PC-3 (cell line): ENCODE data around the gene GZMH. TPM values are rescaled to one million over a fixed set of nuclear protein-coding genes. Genes with fewer than 3 reads are reported as not detected.
A peak's percentile ranks its signal among the peaks of the same experiment; 100 is the strongest.

Experiments used
- ATAC-seq: fragments of 200-7000 bp; cut with Tn5 transposase; 2 replicates; pipeline ENCODE4 v1.9.1; 2020; ENCODE audit warnings: mild to moderate bottlenecking, moderate library complexity
- BruUV-seq: library from RNA; stranded (reverse); fragments of 400-500 nt; replicated peaks from 2 replicates; lab custom pipeline; 2021; lab: Mats Ljungman, UMichigan
- CTCF ChIA-PET: fragments of 300-600 bp; sonication (Branson Sonifier 250); formaldehyde crosslinking; loops from one replicate; lab custom pipeline; 2022; ENCODE audit warnings: antibody characterized with exemption; lab: Charles Lee
- POLR2A ChIA-PET: fragments of 300-600 bp; sonication (Branson Sonifier 250); formaldehyde crosslinking; loops from one replicate; lab custom pipeline; 2022; ENCODE audit warnings: antibody characterized with exemption; ENCODE audit not compliant: unreplicated experiment; lab: Charles Lee
- DNase-seq: peaks from one replicate; pipeline ENCODE4 v3.0.0-alpha.2; 2015
- H2AFZ ChIP-seq: fragments of 300-600 bp; sonication (generic); 2 replicates; pipeline ENCODE4 v1.6.0; 2016; ENCODE audit warnings: antibody characterized with exemption, low read length
- H3F3A ChIP-seq: fragments of 300-600 bp; sonication (generic); one replicate; pipeline ENCODE4 v1.6.0; 2017; ENCODE audit warnings: antibody characterized with exemption, low read length, control low read depth, mild to moderate bottlenecking; ENCODE audit not compliant: unreplicated experiment
- H3K27ac ChIP-seq: fragments of 300-600 bp; sonication (generic); 2 replicates; pipeline ENCODE4 v1.5.1; 2016; ENCODE audit warnings: mild to moderate bottlenecking, low read length
- H3K27me3 ChIP-seq: fragments of 300-600 bp; sonication (generic); 2 replicates; pipeline ENCODE4 v1.6.1; 2016; ENCODE audit warnings: low read length, mixed read lengths
- H3K36me3 ChIP-seq: fragments of 300-600 bp; sonication (generic); 2 replicates; pipeline ENCODE4 v1.6.1; 2016; ENCODE audit warnings: low read depth, mixed run types, low read length, mixed read lengths
- H3K4me1 ChIP-seq: fragments of 300-600 bp; sonication (generic); 2 replicates; pipeline ENCODE4 v1.5.1; 2016; ENCODE audit warnings: low read length; ENCODE audit not compliant: insufficient read depth
- H3K4me2 ChIP-seq: fragments of 300-600 bp; sonication (generic); 2 replicates; pipeline ENCODE4 v1.6.0; 2016; ENCODE audit warnings: low read length
- H3K4me3 ChIP-seq: fragments of 300-600 bp; sonication (generic); 2 replicates; pipeline ENCODE4 v1.5.1; 2016; ENCODE audit warnings: mild to moderate bottlenecking, low read length, mixed read lengths
- H3K79me2 ChIP-seq: fragments of 300-600 bp; sonication (generic); 2 replicates; pipeline ENCODE4 v1.6.1; 2017; ENCODE audit warnings: low read length, mixed read lengths
- H3K9ac ChIP-seq: fragments of 300-600 bp; sonication (generic); 2 replicates; pipeline ENCODE4 v1.6.0; 2016; ENCODE audit warnings: mild to moderate bottlenecking, low read length
- H3K9me2 ChIP-seq: fragments of 300-600 bp; sonication (generic); replicated peaks from 2 replicates; pipeline ENCODE4 v1.6.1; 2016; ENCODE audit warnings: mixed run types, low read length, mixed read lengths
- H3K9me3 ChIP-seq: fragments of 300-600 bp; sonication (generic); 2 replicates; pipeline ENCODE4 v1.6.1; 2016; ENCODE audit warnings: low read length, mixed read lengths
- H4K20me1 ChIP-seq: fragments of 300-600 bp; sonication (generic); 2 replicates; pipeline ENCODE4 v1.6.1; 2016; ENCODE audit warnings: low read length, mixed read lengths
- CTCF ChIP-seq: fragments of 300-600 bp; sonication (generic); conservative IDR thresholded peaks from 2 replicates; pipeline ENCODE4 v1.5.1; 2017; ENCODE audit warnings: antibody characterized with exemption, low read depth, mild to moderate bottlenecking, low read length
- EZH2 ChIP-seq: fragments of 300-600 bp; sonication (generic); IDR thresholded peaks from one replicate; pipeline ENCODE4 v1.6.1; 2017; ENCODE audit warnings: antibody characterized with exemption, mild to moderate bottlenecking, low read length; ENCODE audit not compliant: unreplicated experiment
- EZH2phosphoT487 ChIP-seq: fragments of 300-600 bp; sonication (generic); IDR thresholded peaks from 2 replicates; pipeline ENCODE4 v1.6.1; 2018; ENCODE audit warnings: mild to moderate bottlenecking, antibody characterized with exemption, low read length, borderline replicate concordance
- intact Hi-C: fragments of 100-400 bp; cut with micrococcal nuclease; formaldehyde crosslinking; loops from 2 replicates; pipeline ENCODE4 v1.9.0; 2023
- total RNA-seq: library from RNA; depleted of rRNA; stranded (reverse); fragments of >200 nt; gene quantifications from 2 replicates; pipeline ENCODE4 v1.2.3, GENCODE V29; 2014; rRNA removed

Gene GZMH
- total RNA-seq, 1 experiment from 2014 or later, result not detected

GRCh38 chr14:24556756-24557155 is 52.7 kb downstream of the GZMH start:
- H3K27ac ChIP-seq, result no peak overlapping the region
- H3K36me3 ChIP-seq, result no peaks in the 10 kb centered on the region
- H3K79me2 ChIP-seq, result no peaks in the 10 kb centered on the region
- ChIA-PET POLR2A (no interaction called here), CTCF (no interaction called here)
- intact Hi-C loops, result no loop called here
- H3K9ac ChIP-seq, result no peak overlapping the region
- no peaks in the 10 kb centered on the region for H3K4me1 ChIP-seq
- H3F3A ChIP-seq, result no peaks in the 10 kb centered on the region
- ATAC-seq (no peak), DNase-seq (peak; percentile 35)
- no TSS peak for BruUV-seq
- no peak overlapping the region for H3K4me3 ChIP-seq
- TF ChIP-seq CTCF (no peak), EZH2 (no peak), EZH2phosphoT487 (no peak)
- H4K20me1 ChIP-seq, result no peaks in the 10 kb centered on the region
- peaks cover 8% of the 10 kb centered on the region; the same call in 1 of the 2 replicates for H3K27me3 ChIP-seq
- H3K9me2 ChIP-seq, result no peaks in the 10 kb centered on the region
- H2AFZ ChIP-seq, result no peak overlapping the region
- H3K9me3 ChIP-seq, result no peaks in the 10 kb centered on the region
- H3K4me2 ChIP-seq, result no peak overlapping the region

Other genes starting within 250 kb of the GZMH start
- 11.5 and 15.1 TPM in 2 replicates for gene NFATC4, start 241.5 kb downstream of the GZMH start, total RNA-seq
- 2.7 and 3.1 TPM in 2 replicates for gene NYNRIN, start 210.7 kb downstream of the GZMH start, total RNA-seq
- gene CBLN3, start 180.0 kb downstream of the GZMH start, total RNA-seq, result 2.9 and 3.4 TPM in 2 replicates
- gene KHNYN, start 179.7 kb downstream of the GZMH start, total RNA-seq, result 50.9 and 51.6 TPM in 2 replicates
- gene SDR39U1, start 166.9 kb downstream of the GZMH start, total RNA-seq, result 24.7 and 29.8 TPM in 2 replicates
- not detected in 2 replicates for gene CMA1, start 101.4 kb downstream of the GZMH start, total RNA-seq
- gene CTSG, start 33.4 kb downstream of the GZMH start, total RNA-seq, result not detected in 2 replicates
- gene GZMB, start 24.5 kb upstream of the GZMH start, total RNA-seq, result not detected in 2 replicates